GM21515 (cell line): ENCODE measurements around the gene TRIP10.
"Not testable (repeated sequence)": the region's sequence is repeated elsewhere in the genome, so short reads cannot be mapped to it uniquely, and the experiment has no call there.

Source experiments
- ATAC-seq: cut with Tn5 transposase; IDR thresholded peaks from one replicate; pipeline ENCODE4 v1.9.1; 2021; ENCODE audit not compliant: unreplicated experiment

The TRIP10 gene

GRCh38 chr19:6766357-6767080 lies 27.0 kb downstream of the TRIP10 start:
- ATAC-seq, result no peak

- peak; percentile 33 for ATAC-seq
Measured at GRCh38 chr19:6767081-6767356, 27.5 kb downstream of the TRIP10 start.

GRCh38 chr19:6767357-6768235 lies 28.1 kb downstream of the TRIP10 start, which contains the start of gene SH2D3A:
Gene SH2D3A (minus strand): TSS chr19:6767435. CDS start chr19:6763748, 3,687 bp downstream.
- ATAC-seq, result peak; percentile 67

GRCh38 chr19:6768236-6768785 lies 28.8 kb downstream of the TRIP10 start:
- no peak for ATAC-seq

- no peak for ATAC-seq
Measured at GRCh38 chr19:6769006-6769619, 29.6 kb downstream of the TRIP10 start.

- ATAC-seq, result not testable (repeated sequence)
Measured at GRCh38 chr19:6771648-6772027, 32.2 kb downstream of the TRIP10 start.

GRCh38 chr19:6772028-6772865 lies 32.8 kb downstream of the TRIP10 start, which contains the start of gene VAV1:
Gene VAV1 (plus strand): TSS chr19:6772708. CDS start chr19:6772808, 100 bp downstream.
- no peak for ATAC-seq

GRCh38 chr19:6772866-6773322 lies 33.4 kb downstream of the TRIP10 start:
- no peak for ATAC-seq

GRCh38 chr19:6773323-6773931 lies 33.9 kb downstream of the TRIP10 start:
- ATAC-seq, result peak; percentile 38

- no peak for ATAC-seq
Measured at GRCh38 chr19:6774821-6775707, 35.6 kb downstream of the TRIP10 start.

- ATAC-seq, result not testable (repeated sequence)
Measured at GRCh38 chr19:6776045-6776444, 36.6 kb downstream of the TRIP10 start.

GRCh38 chr19:6776999-6777398 lies 37.5 kb downstream of the TRIP10 start:
- ATAC-seq, result no peak

GRCh38 chr19:6777434-6777833 lies 38.0 kb downstream of the TRIP10 start:
- no peak for ATAC-seq

GRCh38 chr19:6778386-6778785 lies 38.9 kb downstream of the TRIP10 start:
- no peak for ATAC-seq

GRCh38 chr19:6779206-6779605 lies 39.7 kb downstream of the TRIP10 start:
- ATAC-seq, result no peak

- no peak for ATAC-seq
Measured at GRCh38 chr19:6787393-6787792, 47.9 kb downstream of the TRIP10 start.

- ATAC-seq, result no peak
Measured at GRCh38 chr19:6788896-6789295, 49.4 kb downstream of the TRIP10 start.

- ATAC-seq, result no peak
Measured at GRCh38 chr19:6790194-6791128, 51.0 kb downstream of the TRIP10 start.
